Breast epithelium (tissue), 4 donors: ENCODE data around the gene CLEC4G. TPM values are rescaled to one million over a fixed set of nuclear protein-coding genes. Genes with fewer than 3 reads are reported as not detected.

ENCODE experiments used
- DNase-seq, 2 donors: peaks; one replicate each; pipeline ENCODE4 v3.0.0-alpha.2; 2019; ENCODE audit warnings: low spot score in 2 of 2
- H3K27ac ChIP-seq, 2 donors: fragments of 200-600 bp; sonication (generic) in 1 of 2; one replicate each; pipeline ENCODE4 v1.5.1; 2016 to 2019; ENCODE audit warnings: mild to moderate bottlenecking in 1 of 2
- H3K27me3 ChIP-seq, 2 donors: fragments of 200-600 bp; sonication (generic) in 1 of 2; one replicate each; pipeline versions ENCODE4 v1.5.1 to v1.6.0; 2017 to 2019; ENCODE audit warnings: control low read depth in 1 of 2, mild to moderate bottlenecking in 1 of 2
- H3K36me3 ChIP-seq: fragments of 200-600 bp; one replicate; pipeline ENCODE4 v1.5.1; 2019
- H3K4me1 ChIP-seq, 2 donors: fragments of 200-600 bp; sonication (generic); one replicate each; pipeline ENCODE4 v1.5.1; 2016 to 2019; ENCODE audit warnings: control low read depth in 1 of 2
- H3K4me3 ChIP-seq, 3 donors: fragments of 200-600 bp; sonication (generic); 1 replicate in 2 of 3; 2 replicates in 1 of 3; pipeline ENCODE4 v1.5.1; 2016 to 2019; ENCODE audit warnings: mild to moderate bottlenecking in 3 of 3, moderate library complexity in 2 of 3
- H3K9me3 ChIP-seq, 2 donors: fragments of 200-600 bp; sonication (generic) in 1 of 2; one replicate each; pipeline ENCODE4 v1.5.1; 2016 to 2019; ENCODE audit warnings: control low read depth in 1 of 2
- POLR2A ChIP-seq: fragments of 450-650 bp; IDR thresholded peaks from one replicate; pipeline ENCODE4 v1.6.1; 2016; ENCODE audit warnings: antibody characterized with exemption, mild to moderate bottlenecking, moderate library complexity
- POLR2AphosphoS5 ChIP-seq, 3 donors: sonication (generic); formaldehyde crosslinking; IDR thresholded peaks; one replicate each; pipeline ENCODE4 v1.6.1; 2017; ENCODE audit warnings: antibody characterized with exemption in 3 of 3
- intact Hi-C: fragments of 100-400 bp; cut with DNase I; formaldehyde crosslinking; loops from one replicate; pipeline ENCODE4 v1.15.1; 2023; ENCODE audit warnings: low total_unique reads
- total RNA-seq, 3 donors: library from RNA; depleted of rRNA; stranded (reverse); fragments of >200 nt; gene quantifications; one replicate each; pipeline ENCODE4 v1.1.0, GENCODE V29; 2016
- TF ChIP-seq, protein P1 (sequence below), 3 donors: fragments of 450-650 bp; IDR thresholded peaks; one replicate each; pipeline ENCODE4 v1.5.1; 2016 to 2017; ENCODE audit warnings: antibody characterized with exemption in 3 of 3, mild to moderate bottlenecking in 3 of 3, moderate library complexity in 3 of 3

Gene CLEC4G, protein sequence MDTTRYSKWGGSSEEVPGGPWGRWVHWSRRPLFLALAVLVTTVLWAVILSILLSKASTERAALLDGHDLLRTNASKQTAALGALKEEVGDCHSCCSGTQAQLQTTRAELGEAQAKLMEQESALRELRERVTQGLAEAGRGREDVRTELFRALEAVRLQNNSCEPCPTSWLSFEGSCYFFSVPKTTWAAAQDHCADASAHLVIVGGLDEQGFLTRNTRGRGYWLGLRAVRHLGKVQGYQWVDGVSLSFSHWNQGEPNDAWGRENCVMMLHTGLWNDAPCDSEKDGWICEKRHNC
- total RNA-seq: 1 to 10 TPM in 2 of 3 donors, not detected in 1; 1.3 to 3.7 TPM

DNA sequence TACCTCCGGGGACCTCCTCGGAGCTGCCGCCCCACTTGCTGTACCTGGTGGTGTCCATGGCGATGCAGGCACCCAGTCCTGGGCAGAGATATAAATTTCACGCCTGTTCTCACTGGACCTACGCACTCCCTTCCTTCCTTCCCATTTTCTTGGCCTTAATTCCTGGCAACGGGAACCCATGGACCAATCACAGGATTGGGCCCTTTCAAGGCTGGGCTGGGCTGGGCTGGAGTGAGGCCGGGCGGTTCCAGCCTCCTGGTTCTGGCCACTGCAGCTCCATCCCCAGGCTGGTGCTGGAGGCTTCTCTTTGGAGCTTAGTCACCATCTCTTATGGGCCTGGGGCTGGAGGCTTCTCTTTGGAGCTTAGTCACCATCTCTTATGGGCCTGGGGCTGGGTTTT lies at the start of gene CLEC4G:
CLEC4G (minus strand) TSS at position 66 of the 400 bp plus-strand sequence; CDS start at position 58, 8 bp downstream.
- Histone ChIP-seq H3K27ac (no peak within 1 kb of the TSS), H3K27me3 (peaks cover 5 to 55% of the 10 kb centered on the region in 2 donors), H3K4me3 (no peak within 1 kb of the TSS), H3K36me3 (no peaks in the 10 kb centered on the region), H3K4me1 (no peaks in the 10 kb centered on the region), H3K9me3 (no peaks in the 10 kb centered on the region)
- TF ChIP-seq, protein P1, sequence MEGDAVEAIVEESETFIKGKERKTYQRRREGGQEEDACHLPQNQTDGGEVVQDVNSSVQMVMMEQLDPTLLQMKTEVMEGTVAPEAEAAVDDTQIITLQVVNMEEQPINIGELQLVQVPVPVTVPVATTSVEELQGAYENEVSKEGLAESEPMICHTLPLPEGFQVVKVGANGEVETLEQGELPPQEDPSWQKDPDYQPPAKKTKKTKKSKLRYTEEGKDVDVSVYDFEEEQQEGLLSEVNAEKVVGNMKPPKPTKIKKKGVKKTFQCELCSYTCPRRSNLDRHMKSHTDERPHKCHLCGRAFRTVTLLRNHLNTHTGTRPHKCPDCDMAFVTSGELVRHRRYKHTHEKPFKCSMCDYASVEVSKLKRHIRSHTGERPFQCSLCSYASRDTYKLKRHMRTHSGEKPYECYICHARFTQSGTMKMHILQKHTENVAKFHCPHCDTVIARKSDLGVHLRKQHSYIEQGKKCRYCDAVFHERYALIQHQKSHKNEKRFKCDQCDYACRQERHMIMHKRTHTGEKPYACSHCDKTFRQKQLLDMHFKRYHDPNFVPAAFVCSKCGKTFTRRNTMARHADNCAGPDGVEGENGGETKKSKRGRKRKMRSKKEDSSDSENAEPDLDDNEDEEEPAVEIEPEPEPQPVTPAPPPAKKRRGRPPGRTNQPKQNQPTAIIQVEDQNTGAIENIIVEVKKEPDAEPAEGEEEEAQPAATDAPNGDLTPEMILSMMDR (IDR thresholded peaks at IDR 0.05): no peak
- TF ChIP-seq POLR2AphosphoS5 (IDR thresholded peaks at IDR 0.05) (no peak), POLR2A (no peak)
- no peak for DNase-seq
- intact Hi-C loops: no loop called here

DNA sequence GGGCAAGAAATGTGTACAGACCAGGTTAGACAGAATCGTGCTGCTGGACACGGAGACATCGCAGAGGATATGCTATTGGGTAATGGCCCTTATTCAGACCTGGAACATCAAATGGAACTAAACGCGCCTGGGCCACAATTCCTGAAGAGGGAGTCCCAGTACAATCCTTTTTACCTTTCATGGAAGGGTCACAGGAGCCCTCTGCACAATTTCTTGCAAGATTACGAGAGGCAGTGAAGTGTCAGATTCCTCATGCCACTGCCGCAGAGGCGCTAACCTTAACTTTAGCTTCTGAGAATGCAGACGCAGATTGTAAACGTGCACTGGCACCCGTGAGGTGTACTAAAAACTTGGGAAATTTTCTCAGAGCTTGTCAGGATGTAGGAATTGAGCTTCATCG lies 49.2 kb upstream of the CLEC4G start:
- Histone ChIP-seq H3K4me3 (no peak overlapping the region), H3K4me1 (no peaks in the 10 kb centered on the region), H3K36me3 (no peaks in the 10 kb centered on the region), H3K9me3 (no peaks in the 10 kb centered on the region), H3K27ac (no peak overlapping the region), H3K27me3 (peaks cover 0 to 22% of the 10 kb centered on the region in 2 donors)
- DNase-seq: no peak
- intact Hi-C loops: no loop called here
- TF ChIP-seq POLR2A (no peak), POLR2AphosphoS5 (IDR thresholded peaks at IDR 0.05) (no peak)
- TF ChIP-seq, protein P1 (IDR thresholded peaks at IDR 0.05): no peak

DNA sequence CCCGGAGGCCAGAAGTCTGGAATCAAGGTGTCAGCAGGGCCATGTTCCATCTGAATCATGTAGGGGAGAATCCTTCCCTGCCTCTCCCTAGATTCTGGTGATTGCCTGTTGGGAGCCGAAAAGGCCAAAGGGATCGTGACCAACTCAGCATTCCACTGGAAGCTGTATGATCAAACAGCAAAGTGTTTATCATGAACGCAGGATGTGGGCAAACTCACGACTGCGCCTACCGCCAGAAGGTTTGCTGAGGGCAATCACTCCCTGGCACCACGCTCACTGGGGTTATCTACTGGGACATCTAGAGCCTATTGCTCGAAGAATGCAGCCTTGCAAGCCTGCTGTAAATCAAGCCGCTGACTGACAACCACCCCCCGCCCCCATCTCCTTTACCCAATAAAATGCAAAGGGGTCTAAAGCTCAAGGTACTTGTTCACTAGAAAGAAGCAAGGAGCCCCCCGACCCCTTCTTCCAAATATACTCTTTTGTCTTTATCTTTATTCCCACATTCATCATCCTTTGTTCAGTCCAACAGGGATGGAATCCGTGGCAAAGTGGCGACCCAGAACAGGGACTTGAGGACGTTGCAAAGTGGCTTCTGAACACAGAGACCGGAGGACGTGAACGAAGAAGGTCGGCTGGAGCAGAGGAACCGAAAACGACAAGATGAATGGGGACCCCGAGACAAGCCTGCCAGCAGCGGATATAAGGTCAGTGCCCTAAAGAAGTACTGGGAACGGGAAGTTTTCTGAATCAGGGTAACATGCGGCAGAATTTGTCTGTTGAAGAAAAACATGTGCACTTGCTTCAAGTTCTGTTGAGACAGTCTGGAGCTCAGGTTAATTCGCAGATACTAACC lies 47.9 kb upstream of the CLEC4G start:
- H3K27me3 ChIP-seq: peaks cover 0 to 16% of the 10 kb centered on the region in 2 donors
- TF ChIP-seq POLR2AphosphoS5 (IDR thresholded peaks at IDR 0.05) (no peak), POLR2A (no peak)
- TF ChIP-seq, protein P1 (IDR thresholded peaks at IDR 0.05): no peak
- intact Hi-C loops: no loop called here
- no peaks in the 10 kb centered on the region for H3K9me3 ChIP-seq
- no peak overlapping the region for H3K27ac ChIP-seq
- H3K36me3 ChIP-seq: no peaks in the 10 kb centered on the region
- H3K4me1 ChIP-seq: no peaks in the 10 kb centered on the region
- no peak for DNase-seq
- H3K4me3 ChIP-seq: no peak overlapping the region

DNA sequence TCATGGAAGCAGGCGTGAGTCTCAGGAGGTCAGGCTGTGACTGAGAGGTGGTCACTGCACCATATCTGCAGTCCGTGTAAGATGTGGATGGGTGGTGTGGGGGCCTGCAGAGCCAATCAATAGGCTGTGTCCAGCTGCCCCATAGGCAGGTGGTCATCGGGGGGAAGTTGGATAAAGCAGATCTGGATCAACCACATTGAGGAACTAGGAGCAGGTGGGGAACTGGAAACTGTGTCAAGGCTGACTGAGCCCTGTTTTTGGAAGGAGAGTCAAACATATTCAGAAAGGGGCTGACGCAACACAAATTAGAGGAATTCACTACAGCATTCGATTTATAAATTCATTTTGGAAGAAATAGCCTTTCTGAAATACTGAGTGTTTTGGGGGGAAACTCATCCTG lies 46.2 kb upstream of the CLEC4G start:
- Histone ChIP-seq H3K4me3 (no peak overlapping the region), H3K36me3 (no peaks in the 10 kb centered on the region), H3K27me3 (peaks cover 0 to 16% of the 10 kb centered on the region in 2 donors), H3K27ac (no peak overlapping the region), H3K9me3 (no peaks in the 10 kb centered on the region), H3K4me1 (no peaks in the 10 kb centered on the region)
- no peak for DNase-seq
- intact Hi-C loops: loop anchor here (1.0 kb wide), 1 partner anchor 34 kb away; no protein-coding TSS in a partner anchor
- no peak for TF ChIP-seq POLR2AphosphoS5 (IDR thresholded peaks at IDR 0.05)

DNA sequence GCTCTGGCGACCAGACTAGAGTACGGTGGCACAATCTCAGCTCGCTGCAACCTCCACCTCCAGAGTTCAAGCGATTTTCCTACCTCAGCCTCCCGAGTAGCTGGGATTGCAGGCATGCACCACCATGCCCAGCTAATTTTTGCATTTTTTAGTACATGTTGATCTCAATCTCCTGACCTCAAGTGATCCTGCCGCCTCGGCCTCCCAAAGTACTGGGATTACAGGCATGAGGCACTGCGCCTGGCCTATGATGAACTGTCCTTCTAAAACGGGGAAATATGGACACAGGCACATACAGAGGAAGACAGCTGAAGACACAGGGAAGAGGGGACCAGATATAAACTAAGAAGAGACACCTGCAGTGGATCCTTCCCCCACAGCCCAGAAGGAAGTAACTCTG lies 43.9 kb upstream of the CLEC4G start:
- Histone ChIP-seq H3K36me3 (no peaks in the 10 kb centered on the region), H3K4me3 (no peak overlapping the region), H3K27me3 (peaks cover 0 to 17% of the 10 kb centered on the region in 2 donors), H3K4me1 (no peaks in the 10 kb centered on the region), H3K9me3 (no peaks in the 10 kb centered on the region), H3K27ac (no peak overlapping the region)
- TF ChIP-seq POLR2A: no peak
- TF ChIP-seq, protein P1 (IDR thresholded peaks at IDR 0.05): no peak
- TF ChIP-seq POLR2AphosphoS5 (IDR thresholded peaks at IDR 0.05): no peak
- intact Hi-C loops: no loop called here
- DNase-seq: no peak
